Measurements from ENCODE around the gene CCDC34.

Gene CCDC34

DNA sequence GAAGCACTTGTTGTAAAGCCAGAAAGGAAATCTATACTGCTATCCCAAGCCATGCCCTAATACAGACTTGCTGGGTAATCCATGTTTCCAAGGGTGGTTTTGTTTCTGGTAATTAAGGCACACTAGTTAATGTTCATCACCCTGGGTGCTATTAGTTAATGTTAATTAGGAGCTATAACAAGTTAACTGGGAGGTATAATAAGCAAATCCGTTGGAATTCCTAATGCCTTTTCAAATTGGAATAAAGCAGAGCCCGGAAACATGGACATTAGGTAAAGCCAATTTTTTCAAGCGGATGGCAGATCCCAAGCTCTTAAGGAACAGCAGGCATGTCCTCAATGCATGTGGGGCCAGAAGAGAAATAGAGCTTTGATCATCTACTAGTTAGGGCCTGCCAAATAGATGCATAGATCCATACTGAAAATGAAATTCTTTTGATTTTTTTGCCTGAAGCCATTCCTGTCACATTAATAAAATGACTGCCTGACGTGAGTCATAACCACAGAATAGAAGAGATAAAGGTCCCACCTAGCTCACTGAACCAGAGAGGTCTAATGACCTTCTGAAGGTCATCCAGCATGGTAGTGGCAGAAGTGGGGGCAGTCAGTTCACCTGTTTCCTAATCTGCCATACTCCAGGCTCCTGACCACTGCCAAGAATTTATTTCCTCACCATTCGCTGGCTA lies 28.5 kb upstream of the CCDC34 start:
- no peak for DNase-seq

DNA sequence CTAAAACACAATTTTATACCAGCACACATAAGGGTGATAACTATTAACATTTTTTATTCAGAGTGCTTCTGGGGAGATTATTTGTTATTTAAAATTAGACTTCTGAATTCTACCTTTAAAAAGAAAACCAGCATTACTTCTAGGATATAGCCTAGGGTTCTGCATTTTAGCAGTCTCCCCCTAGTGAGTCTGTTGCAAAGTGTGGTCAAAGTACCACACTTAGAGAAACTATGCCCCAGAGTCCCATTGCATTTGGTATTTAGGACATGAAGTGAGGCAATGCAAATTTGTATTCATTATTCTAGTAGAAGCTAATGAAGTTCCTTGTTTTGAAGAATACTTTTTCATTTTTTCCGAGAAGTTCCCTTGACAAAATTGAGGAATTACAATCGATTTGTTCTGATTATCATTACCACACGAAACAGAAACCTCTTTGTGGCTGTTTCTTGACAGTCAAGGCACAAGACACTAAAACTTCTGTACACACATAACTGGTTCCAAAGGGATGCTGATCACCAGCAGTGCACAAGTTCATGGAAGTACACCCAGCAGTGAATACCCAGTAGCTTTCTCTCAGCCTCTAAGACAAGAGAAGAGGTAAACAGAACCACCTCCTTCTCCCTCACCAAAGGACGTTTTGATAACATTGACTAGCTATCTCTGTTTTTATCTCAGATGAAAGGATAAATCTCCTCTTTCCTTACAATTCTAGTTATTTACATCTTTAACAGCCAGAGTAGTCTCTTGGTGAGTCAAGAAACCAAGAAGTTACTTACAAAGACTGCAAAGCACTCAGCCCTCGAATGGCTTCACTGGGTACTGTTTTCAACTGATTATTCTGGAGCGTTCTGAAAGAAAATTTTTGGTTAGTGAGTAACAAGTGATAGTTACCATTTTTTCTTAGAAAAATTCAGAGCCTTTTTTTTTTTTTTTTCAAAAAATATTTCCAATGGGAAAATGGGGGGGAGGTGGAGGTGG lies 27.6 kb upstream of the CCDC34 start:
- DNase-seq: no peak

DNA sequence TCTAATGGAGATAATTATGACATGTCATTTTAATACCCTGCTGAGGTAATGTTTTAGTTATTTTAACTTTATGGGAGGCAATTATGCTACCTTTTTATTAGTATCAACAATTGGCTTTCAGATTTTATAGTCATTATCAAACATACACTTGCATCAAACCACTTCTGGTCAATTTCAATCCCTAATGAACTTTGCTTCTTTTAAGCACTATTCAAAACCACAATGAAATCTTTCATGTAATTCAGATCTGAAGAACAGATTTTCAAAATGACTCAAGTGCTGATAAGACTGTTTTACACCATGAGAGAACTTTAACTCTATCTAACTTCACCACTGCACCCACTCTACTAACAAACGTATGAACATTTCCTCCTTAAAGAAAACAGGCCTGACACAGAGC lies 25.9 kb upstream of the CCDC34 start:
- DNase-seq: no peak

DNA sequence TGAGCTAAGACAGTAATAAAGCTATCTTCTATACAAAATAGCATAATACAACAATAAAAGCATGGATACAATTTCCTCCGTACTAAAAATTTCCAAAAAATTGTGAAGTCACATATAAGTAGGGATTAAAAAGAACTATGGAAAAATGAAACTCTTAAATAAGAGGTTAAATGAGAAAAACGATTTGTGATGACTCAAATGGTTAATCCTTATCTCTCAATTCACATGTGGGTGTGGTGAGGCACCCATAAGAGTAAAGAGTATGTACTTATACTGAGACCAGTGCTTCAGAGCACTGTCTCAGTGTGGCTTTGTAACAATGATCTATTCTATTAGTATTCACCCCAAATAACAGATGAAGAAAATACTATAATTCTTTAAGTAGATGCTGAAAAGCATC lies 25.0 kb upstream of the CCDC34 start:
- DNase-seq: no peak

DNA sequence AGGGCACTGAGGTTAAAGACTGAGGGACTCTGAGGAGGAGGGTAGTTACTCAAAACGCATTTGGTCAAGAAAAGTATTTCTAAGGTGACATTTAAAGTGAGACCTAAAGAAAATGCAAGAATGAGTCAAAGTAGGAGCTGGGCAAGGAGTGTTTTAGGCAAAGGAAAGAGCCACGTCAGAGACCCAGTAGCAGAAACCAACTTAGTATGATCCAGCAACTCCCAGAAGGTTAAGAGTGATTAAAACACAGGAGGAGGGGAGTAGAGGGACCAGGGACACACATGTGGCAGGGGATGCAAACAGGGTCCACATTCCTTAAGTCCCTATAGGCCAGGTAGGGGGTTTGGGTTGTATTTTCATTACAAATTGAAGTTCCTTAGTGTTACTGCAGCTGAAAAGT lies 24.3 kb upstream of the CCDC34 start:
- no peak for DNase-seq

DNA sequence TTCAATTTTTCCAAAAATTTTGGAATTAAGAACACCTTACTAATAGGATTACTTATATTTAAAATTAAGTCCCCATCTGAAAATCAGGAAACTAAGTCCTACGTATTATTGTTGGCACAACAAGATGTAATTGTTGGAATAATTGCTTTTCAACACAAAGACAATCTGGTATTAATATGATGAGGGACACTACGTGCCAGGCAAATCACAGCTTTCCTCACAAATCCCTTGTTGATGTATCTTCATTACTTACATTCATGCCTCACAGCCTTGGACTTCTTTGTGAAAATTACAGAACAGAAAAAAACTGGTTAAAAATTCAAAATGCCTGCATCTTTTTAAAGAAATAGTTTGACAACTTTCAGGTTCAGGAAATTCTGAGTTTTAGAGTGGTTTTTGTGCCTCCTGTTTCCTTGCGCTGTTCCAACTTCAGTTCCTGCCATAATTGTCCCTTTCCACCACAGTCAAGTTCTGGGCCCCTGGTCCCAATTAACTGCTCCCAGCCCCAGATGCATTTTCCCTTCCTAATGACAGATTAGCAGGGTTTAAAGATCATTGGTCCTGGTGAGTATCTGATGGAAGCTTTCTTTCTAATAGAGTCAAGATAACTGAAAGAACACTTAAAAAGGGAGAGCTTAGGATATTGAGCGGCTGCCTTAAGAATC lies 23.3 kb upstream of the CCDC34 start:
- no peak for DNase-seq

DNA sequence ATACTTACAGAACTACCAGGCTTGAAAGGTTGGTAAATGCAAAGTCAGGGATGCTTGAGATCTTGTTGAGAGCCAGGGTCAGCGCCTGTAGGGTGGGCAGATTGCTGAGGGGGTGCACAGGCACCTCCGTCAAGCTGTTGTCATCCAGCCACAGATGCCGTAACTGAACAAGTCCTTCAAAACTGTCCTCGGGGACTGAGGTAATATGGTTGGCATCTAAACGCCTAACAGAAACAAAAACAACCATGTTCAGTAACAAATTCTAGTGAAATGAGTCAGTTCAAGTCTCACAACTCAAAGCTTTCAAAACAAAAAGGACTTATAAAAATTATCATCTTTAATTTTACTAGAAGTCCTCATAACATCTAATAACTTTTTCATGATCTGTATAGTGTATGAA lies 22.2 kb upstream of the CCDC34 start:
- no peak for DNase-seq

DNA sequence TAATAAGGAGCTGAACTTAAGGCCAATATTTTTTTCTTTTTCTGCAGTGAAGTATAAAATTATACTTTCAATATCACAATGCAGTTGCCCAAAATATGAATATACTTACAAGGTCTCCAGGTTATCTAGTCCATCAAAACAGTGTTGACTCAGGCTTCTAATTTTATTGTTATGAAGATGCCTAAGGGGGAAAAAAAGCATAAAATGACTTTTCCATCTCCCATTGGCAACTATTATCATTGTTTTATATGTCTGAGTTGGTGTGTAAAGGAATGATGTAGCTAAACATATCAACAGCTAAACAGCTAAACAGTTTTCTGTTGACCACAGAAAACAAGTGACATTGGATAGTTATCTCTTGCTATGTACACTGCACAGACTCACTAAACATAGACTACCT lies 21.2 kb upstream of the CCDC34 start:
- no peak for DNase-seq

DNA sequence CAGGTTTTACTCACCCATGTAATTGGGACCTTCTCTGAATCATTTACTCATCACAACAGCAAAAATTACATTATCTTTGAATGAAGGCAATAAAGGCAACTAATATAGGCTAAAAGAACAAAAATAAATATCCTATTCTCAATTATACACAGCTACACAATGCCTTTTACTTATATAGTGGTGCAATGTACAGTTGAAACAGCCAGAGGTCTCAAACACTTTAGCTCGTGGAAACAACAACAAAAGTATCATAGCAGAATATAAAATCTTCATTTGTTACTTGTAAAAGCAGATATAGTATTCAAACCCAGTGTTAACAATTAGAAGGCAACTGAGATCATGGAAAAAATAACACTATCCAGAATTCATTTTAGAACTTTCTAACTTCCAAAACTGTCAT lies 20.6 kb upstream of the CCDC34 start:
- DNase-seq: no peak

DNA sequence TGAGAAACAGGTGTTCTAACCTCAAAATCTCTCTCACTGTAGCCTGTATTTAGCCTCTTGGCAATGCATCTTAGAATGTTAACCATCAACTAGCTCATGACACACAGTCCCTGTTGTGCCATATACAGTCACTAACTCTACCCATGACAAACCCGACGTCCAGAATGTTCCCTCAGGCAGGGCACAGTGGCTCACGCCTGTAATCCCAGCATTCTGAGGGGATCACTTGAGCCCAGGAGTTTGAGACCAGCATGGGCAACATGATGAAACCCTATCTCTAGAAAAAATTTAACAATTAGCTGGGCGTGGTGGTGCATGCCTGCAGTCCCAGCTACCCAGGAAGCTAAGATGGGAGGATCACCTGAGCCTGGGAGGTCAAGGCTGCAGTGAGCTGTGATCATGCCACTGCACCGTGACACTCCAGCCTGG lies 18.2 kb upstream of the CCDC34 start:
- DNase-seq: no peak

DNA sequence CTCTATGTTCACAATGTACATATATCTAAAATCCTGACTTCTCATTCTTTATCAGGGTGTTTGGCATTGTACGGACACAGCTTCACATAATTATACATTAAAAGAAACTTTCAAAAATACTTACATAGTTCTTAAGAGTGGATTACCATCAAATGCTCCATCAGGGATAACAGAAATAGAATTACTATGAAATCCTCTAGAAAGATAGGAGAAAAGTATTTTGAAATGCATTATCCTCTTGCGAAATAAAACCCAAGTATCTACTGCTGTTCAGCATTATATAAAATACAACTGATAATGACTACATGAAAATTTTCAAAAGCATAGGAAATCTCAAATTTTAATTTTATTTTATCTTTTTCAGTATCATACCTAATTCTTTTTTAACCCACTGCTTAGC lies 17.8 kb upstream of the CCDC34 start:
- DNase-seq: no peak

DNA sequence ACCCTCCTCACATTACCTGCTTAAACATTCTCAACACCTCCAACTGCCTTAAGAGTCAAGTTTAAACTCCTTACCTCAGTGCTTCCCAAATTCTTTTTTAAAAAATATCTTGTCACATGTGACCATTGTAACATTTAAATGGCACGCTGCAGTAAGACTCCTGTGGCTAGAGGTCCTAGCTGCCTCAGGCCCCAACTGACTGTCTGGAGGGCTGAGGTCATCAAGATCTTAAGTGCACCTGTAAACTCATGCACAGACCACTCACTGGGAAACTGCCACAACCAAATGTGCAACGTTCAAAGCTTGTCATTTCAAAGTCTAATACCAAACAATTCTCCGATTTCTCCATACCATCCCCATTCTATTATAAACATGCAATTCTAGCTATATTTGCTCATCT lies 16.4 kb upstream of the CCDC34 start:
- DNase-seq: no peak

DNA sequence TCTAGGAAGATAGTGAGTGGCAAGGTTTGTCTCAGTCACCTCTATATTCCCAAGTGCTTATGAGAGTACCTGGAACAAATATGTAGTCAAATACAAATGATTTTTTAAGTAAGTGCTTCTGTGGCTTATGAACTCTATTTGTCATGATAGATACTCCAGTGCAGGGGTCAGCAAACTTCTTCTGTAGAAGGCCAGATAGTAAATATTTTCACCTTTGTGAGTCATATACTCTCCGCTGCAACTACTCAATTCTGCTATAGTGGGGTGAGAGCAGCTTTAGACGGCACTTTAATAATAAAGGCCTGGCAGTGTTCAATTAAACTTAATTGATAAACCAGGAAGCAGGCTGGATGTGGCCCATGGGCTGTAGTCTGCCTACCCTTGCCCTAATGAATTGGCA lies 12.4 kb upstream of the CCDC34 start:
- no peak for DNase-seq

DNA sequence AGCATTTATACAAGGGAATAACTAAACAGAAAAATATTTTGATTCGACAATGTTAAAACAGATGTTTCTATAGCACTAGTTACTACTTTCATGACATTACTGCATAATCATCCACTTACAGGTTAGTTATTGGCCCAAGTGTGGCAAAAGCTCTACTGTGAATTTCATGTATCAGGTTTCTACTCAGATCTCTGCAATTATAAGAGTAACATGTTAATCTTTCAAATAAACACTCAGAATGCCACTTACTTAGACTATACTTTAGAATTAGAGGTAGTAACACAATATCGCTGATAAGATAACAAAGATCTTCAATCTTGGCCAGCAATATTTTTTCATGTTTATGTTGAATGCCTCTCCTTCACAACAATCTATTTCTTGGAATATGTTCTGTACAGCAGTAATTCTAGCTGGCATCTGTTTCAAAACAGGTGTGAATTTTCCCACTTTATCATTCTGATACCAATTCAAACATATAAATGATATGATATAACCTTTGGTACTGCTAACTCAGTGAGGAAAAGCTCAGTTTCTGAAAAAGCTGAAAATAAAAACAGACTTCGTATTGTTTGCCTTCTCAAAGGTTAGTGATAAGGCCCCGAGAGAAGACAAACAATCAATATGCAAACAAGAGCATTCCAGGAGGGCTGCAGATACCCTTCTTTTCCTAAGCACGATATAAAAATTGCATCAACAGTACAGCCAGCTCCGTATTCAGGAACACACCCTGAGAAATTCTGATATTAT lies 11.0 kb upstream of the CCDC34 start:
- no peak for DNase-seq

DNA sequence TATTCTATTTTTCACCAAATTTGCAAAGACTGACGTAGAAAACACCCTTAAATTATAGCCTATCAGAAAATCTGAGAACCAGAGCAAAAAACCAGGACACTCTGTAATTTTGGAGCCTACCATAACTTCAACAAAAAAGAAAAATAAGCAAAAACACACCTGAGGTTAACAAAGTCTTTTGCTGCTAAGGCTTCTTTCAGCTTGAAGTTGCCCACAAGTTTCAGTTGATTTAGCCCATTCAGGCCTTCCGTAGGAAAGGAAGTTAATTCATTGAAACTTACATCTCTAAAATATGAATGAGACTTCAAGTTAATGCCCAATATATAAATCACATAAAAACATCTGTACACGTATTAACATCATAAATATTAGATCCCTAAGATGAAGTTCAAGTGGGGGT lies 10.4 kb upstream of the CCDC34 start:
- DNase-seq: no peak

DNA sequence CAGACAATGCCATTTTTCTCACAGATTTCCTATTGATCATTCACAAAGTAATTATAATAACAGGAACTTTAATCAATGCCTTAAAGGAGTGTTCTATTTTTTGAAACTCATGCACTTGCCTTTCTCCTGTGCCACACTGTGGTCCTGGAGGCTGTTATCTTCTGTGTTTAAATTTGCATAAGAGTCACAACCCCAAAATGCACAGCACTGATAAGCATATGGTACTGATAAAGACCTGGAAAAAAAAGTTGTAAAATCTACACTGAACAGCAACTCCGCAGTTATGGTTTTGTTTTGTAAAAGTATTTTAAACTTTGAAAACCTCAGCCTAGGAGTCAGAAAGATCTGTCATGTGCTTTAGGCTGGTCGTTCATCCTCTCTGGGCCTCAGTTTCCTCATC lies 9.1 kb upstream of the CCDC34 start:
- DNase-seq: no peak

DNA sequence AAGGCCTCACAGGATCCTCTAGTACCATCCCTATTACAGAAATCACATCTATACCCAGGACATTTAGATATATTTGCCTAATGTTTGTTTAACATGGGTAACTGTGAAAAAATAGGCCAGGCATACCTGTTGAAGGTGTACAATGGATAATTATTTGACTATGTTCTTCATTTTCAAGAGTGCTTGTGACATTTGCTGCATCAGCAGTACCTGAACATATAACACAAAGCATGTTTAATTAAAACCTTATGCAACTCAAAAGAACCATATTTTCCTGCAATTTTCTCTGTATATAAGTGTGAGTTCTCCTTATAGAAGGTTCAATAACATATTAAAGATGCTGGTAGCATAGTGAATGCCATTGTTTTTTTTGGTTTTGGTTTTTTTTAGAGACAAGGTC lies 8.5 kb upstream of the CCDC34 start:
- no peak for DNase-seq

DNA sequence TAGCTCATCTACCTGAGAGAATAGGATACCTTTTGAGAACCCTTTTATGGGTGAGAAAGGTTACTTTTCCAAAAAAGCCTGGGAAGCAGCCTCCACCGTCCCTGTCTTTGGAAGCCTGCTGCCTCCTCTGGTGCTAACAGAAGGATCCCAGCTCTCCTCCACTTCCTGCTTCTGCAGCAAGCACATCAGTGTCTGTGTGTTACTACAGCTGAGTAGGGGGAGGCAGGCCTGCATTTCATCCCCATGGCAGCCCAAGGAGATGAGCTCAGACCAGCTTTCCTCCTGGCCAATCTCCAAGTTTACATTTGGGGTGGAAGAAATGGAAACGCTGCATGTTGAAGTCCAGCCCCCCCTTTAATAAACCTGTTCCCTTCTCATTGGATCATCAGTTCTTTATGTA lies 7.4 kb upstream of the CCDC34 start:
- no peak for DNase-seq

DNA sequence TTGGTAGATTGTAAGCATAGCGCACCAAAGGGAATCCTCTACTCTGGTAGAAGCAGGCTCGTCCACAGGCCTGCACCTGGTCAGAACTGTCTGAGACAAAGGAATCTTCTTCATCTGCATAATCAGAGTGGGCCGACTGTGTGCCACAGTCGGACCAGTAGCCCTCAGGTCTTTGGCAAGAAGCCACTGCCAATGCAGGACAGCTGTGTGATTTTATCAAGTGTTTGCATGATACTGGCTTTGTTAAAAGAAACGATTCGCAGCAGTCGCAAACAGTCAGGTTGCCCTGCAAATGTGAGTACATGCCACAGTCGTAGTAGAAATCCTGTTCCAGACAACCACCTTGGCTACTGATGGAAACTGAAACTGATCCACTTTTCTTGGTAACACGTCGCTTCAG lies 4.9 kb upstream of the CCDC34 start:
- no peak for DNase-seq

DNA sequence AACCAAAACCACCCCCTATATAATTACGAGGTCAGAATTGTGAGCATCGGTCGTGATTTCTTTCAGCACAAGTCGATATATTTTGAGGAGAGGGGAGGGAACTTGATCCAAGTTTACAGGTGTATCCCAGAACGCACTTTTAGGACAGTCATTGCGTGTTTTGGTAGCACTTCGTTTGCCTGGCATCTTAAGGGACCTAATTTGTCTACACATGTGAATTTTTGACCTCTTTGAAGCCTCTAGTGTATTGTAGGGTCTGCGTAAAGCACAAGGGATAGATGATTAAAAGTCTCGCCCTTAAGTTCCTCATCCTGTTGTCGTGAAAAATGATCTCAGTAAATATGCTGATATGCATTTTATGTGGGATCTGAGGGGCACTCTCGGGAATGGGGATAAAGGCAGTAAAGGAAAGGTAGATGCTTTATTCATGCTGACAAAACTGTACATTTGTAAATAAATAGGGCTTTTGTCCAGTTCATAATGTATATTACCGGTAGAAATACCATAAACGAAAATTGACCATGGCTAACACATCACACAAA lies 632 bp upstream of the CCDC34 start:
- no peak for DNase-seq

DNA sequence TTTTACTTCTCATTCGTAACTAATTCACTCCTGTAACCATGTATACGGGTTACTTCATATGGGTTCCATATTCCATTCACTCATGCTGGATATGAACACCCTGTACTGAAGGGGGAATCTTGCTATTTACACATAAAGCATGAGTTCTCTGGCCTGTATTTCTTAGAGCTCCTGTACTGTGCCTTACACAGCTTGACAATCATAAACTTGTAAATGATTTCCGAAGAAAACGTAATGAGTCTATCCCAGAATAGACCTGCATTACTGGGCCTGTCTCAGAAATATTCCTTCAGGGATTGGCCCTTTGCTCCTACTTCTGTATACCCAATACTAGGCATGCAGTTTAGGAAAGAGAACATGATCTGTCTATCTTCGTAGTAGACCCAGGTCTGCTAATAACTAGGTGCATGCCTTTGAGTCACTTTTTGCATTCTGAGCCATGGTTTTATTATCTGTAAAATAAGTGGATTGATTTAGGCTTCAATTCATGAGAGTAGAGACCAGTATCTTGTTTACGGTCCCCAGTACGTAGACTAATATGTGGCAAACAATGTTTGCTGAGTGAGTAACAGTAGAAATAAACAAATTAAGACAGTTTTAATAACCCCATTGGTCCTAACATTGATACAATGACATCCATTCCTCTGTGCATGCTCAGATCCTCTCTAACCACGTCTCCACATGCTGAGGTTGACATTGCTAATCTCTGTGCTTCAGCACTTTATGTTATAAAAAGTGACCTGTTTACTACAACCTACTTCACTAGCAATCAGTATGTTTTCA lies 1.2 kb downstream of the CCDC34 start:
- no peak for DNase-seq

DNA sequence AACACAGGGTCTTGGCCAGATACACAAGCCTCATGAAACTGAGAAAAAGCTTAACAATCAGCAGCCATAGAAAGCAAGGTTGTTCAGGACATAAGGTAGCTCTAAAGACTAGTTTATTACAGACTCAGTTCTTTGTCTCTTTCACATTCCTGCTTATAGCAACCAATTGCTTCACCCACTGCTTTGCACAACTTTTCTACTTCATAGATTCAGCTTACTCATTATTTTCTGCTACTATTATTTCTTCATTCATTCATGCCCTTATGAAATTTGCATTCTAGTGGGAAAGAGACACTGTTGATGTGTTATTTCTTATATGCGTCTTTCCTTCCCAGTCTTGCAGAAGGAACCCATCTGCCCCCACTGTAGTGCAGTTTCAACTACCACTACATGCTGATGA lies 4.7 kb downstream of the CCDC34 start:
- DNase-seq: peak; percentile 54 to 67
